SJSA1 (cell line): ENCODE results near the gene PNN. TPM values are rescaled to one million over a fixed set of nuclear protein-coding genes. Genes with fewer than 3 reads are reported as not detected.
"Not testable (repeated sequence)": the region's sequence is repeated elsewhere in the genome, so short reads cannot be mapped to it uniquely, and the experiment has no call there.

ENCODE experiments used
- DNase-seq, 2 experiments: peaks; one replicate each; pipeline ENCODE4 v3.0.0-alpha.2; 2015 to 2020; ENCODE audit warnings: low spot score in 2 of 2, low read depth in 1 of 2
- H3K27ac ChIP-seq: fragments of 250-450 bp; sonication (Bioruptor Pico); 2 replicates; pipeline ENCODE4 v1.5.1; 2020; ENCODE audit warnings: mild to moderate bottlenecking, moderate library complexity
- H3K27me3 ChIP-seq: fragments of 250-450 bp; sonication (Bioruptor Pico); replicated peaks from 2 replicates; pipeline ENCODE4 v1.5.1; 2020; ENCODE audit warnings: mild to moderate bottlenecking, moderate library complexity
- H3K36me3 ChIP-seq: fragments of 250-450 bp; sonication (Bioruptor Pico); 2 replicates; pipeline ENCODE4 v1.5.1; 2020; ENCODE audit warnings: mild to moderate bottlenecking
- H3K4me1 ChIP-seq: fragments of 250-450 bp; sonication (Bioruptor Pico); replicated peaks from 2 replicates; pipeline ENCODE4 v1.6.1; 2021; ENCODE audit warnings: mild to moderate bottlenecking
- H3K4me3 ChIP-seq: fragments of 250-450 bp; sonication (Bioruptor Pico); 2 replicates; pipeline ENCODE4 v1.5.1; 2020; ENCODE audit warnings: mild to moderate bottlenecking
- H3K9me3 ChIP-seq: fragments of 250-450 bp; sonication (Bioruptor Pico); replicated peaks from 2 replicates; pipeline ENCODE4 v1.5.1; 2020; ENCODE audit warnings: mild to moderate bottlenecking
- total RNA-seq: library from RNA; depleted of rRNA; stranded (reverse); fragments of >200 nt; shearing (Covaris generic); gene quantifications from 2 replicates; pipeline ENCODE4 v1.2.3, GENCODE V29; 2014; rRNA removed

The PNN gene
- total RNA-seq, 1 experiment from 2014 or later: 35.4 TPM

- no peak for DNase-seq
- H3K4me3 ChIP-seq: no peak overlapping the region
- H3K4me1 ChIP-seq: peaks cover 7% of the 10 kb centered on the region
- H3K27me3 ChIP-seq: no peaks in the 10 kb centered on the region
- H3K36me3 ChIP-seq: no peaks in the 10 kb centered on the region
- H3K9me3 ChIP-seq: no peaks in the 10 kb centered on the region
- H3K27ac ChIP-seq: no peak overlapping the region
Measured at GRCh38 chr14:39228509-39229221, 53.6 kb downstream of the PNN start.

GRCh38 chr14:39229222-39229543 is 54.1 kb downstream of the PNN start:
- peaks cover 7% of the 10 kb centered on the region for H3K4me1 ChIP-seq
- no peaks in the 10 kb centered on the region for H3K27me3 ChIP-seq
- no peaks in the 10 kb centered on the region for H3K9me3 ChIP-seq
- no peak overlapping the region for H3K27ac ChIP-seq
- no peaks in the 10 kb centered on the region for H3K36me3 ChIP-seq
- DNase-seq: no peak
- H3K4me3 ChIP-seq: no peak overlapping the region

- H3K36me3 ChIP-seq: no peaks in the 10 kb centered on the region
- H3K27ac ChIP-seq: no peak overlapping the region
- H3K27me3 ChIP-seq: no peaks in the 10 kb centered on the region
- H3K4me3 ChIP-seq: no peak overlapping the region
- no peak for DNase-seq
- peaks cover 7% of the 10 kb centered on the region for H3K4me1 ChIP-seq
- H3K9me3 ChIP-seq: no peaks in the 10 kb centered on the region
Measured at GRCh38 chr14:39229601-39230110, 54.6 kb downstream of the PNN start.

GRCh38 chr14:39230416-39231035 is 55.5 kb downstream of the PNN start:
- H3K9me3 ChIP-seq: no peaks in the 10 kb centered on the region
- peaks cover 7% of the 10 kb centered on the region for H3K4me1 ChIP-seq
- H3K27me3 ChIP-seq: no peaks in the 10 kb centered on the region
- no peak for DNase-seq
- no peak overlapping the region for H3K4me3 ChIP-seq
- H3K27ac ChIP-seq: no peak overlapping the region
- no peaks in the 10 kb centered on the region for H3K36me3 ChIP-seq

GRCh38 chr14:39231751-39232553 is 56.9 kb downstream of the PNN start:
- not testable (repeated sequence) for DNase-seq, H3K9me3 ChIP-seq, H3K4me3 ChIP-seq, H3K27ac ChIP-seq, H3K27me3 ChIP-seq, H3K4me1 ChIP-seq, H3K36me3 ChIP-seq

Other genes with a start within 250 kb of the PNN start
- gene SEC23A, start 72.0 kb upstream of the PNN start, total RNA-seq: 149 and 205 TPM in 2 replicates
- 45.6 and 57.5 TPM in 2 replicates for gene GEMIN2, start 60.9 kb upstream of the PNN start, total RNA-seq
- 17.4 and 26.7 TPM in 2 replicates for gene TRAPPC6B, start 4.9 kb upstream of the PNN start, total RNA-seq
- gene MIA2, start 58.7 kb downstream of the PNN start, total RNA-seq: 10.4 and 19.2 TPM in 2 replicates